Suprapubic skin (tissue), 4 donors: ENCODE results near the gene FLOT2.

Experiments used
- CTCF ChIP-seq, 2 donors: fragments of 200-600 bp in 1 of 2; fragments of 450-650 bp in 1 of 2; sonication (generic) in 1 of 2; IDR thresholded peaks; one replicate each; pipeline ENCODE4 v1.5.1; 2016 to 2019; ENCODE audit warnings: antibody characterized with exemption in 2 of 2, mild to moderate bottlenecking in 1 of 2, moderate library complexity in 1 of 2
- EP300 ChIP-seq: sonication (generic); formaldehyde crosslinking; IDR thresholded peaks from one replicate; pipeline ENCODE4 v1.6.1; 2017; ENCODE audit warnings: antibody characterized with exemption
- POLR2A ChIP-seq, 2 donors: fragments of 450-650 bp; IDR thresholded peaks; one replicate each; pipeline ENCODE4 v1.6.1; 2017; ENCODE audit warnings: antibody characterized with exemption in 2 of 2, mild to moderate bottlenecking in 2 of 2, moderate library complexity in 2 of 2
- POLR2AphosphoS5 ChIP-seq, 3 donors: sonication (generic); formaldehyde crosslinking; IDR thresholded peaks; one replicate each; pipeline ENCODE4 v1.6.1; 2017; ENCODE audit warnings: antibody characterized with exemption in 3 of 3

GRCh38 chr17:28853295-28853694 is 44.2 kb downstream of the FLOT2 start:
- TF ChIP-seq POLR2A (IDR thresholded peaks at IDR 0.05), result no peak
- no peak for TF ChIP-seq EP300
- no peak for TF ChIP-seq CTCF (IDR thresholded peaks at IDR 0.05)
- no peak for TF ChIP-seq POLR2AphosphoS5 (IDR thresholded peaks at IDR 0.05)
